GM19035 (cell line): ENCODE results near the gene FAAH.

Experiments used
- ATAC-seq: cut with Tn5 transposase; IDR thresholded peaks from one replicate; pipeline ENCODE4 v1.9.1; 2021; ENCODE audit not compliant: unreplicated experiment

Gene FAAH

DNA sequence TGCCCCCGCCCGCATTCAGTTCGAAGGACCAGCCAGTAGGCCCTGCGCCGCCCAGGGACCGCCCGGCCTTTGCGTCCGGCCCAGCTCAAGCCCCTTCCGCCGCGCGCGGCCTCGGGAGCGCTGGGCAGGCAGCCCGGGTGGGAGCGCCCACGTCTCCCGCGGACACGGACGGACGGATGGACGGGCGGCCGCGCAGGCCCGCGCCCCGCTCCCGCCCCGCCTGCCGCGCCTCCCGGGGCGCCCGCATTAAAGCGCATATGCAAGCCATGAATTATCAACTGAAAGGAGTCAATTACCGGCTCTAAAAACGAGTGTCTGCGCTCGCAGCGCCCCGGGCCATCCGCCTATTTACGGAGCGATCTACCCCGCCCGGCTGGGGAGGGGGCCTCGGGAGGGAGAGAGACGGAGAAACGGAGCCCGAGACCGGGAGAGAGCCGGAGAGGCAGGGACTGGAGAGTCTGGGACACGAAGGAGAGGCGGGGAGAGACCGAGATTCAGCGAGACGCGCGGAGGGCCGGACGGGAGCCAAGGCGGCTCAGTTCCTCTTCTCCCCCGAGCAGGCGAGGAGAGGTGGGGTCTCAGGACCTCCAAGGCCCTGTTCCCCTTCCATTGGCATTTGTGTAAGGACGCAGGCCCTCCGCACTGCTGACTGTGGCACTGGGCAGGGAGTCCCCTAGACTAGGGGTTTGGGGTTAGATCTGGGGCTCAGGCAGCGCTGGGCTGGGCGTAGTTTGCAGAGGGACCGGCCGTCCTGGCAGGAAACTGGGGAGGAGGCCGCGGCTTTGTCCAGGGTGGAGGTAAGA, 54.2 kb downstream of the FAAH start:
- no peak for ATAC-seq

DNA sequence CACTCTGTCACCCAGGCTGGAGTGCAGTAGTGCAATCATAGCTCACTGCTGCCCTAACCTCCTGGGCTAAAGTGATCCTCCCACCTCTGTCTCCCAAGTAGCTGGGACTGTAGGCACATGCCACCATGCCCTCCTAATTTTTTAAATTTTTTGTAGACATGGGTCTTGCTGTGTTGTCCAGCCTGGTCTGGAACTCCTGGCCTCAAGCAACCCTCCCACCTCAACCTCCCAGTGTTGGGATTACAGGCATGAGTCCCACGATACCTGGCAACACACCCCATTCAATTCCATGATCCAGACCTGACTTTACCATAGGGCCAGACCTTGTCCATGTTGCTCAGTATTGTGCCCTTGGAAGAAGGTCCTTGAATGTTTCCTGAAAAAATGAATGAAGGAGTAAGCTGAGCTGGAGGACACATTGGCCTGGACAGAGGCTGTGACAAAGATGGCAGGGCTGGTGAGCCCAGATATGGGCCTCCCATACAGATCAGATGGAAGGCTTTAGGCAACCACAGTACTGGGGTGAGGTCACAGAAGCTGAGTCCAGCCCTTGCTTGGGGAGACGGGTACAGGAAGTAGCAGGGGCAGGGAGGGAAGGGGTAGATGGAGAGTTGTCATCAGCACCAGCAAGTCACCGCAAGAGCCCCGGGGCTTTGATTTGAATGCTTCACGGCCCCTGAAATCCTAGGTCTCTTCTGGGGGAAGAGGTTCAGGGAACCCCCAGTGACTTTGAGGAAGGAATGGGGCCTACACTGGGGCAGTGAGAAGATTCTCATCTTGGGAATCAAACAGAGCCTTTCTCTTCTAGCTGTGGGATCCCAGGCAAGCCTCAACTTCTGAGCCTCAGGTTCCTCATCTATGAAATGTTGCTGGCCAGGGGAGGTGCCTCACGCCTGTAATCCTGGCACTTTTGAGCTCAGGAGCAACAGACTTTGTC, 55.4 kb downstream of the FAAH start:
- ATAC-seq, result no peak

GRCh38 chr1:46450160-46450517, 56.0 kb downstream of the FAAH start:
- no peak for ATAC-seq

DNA sequence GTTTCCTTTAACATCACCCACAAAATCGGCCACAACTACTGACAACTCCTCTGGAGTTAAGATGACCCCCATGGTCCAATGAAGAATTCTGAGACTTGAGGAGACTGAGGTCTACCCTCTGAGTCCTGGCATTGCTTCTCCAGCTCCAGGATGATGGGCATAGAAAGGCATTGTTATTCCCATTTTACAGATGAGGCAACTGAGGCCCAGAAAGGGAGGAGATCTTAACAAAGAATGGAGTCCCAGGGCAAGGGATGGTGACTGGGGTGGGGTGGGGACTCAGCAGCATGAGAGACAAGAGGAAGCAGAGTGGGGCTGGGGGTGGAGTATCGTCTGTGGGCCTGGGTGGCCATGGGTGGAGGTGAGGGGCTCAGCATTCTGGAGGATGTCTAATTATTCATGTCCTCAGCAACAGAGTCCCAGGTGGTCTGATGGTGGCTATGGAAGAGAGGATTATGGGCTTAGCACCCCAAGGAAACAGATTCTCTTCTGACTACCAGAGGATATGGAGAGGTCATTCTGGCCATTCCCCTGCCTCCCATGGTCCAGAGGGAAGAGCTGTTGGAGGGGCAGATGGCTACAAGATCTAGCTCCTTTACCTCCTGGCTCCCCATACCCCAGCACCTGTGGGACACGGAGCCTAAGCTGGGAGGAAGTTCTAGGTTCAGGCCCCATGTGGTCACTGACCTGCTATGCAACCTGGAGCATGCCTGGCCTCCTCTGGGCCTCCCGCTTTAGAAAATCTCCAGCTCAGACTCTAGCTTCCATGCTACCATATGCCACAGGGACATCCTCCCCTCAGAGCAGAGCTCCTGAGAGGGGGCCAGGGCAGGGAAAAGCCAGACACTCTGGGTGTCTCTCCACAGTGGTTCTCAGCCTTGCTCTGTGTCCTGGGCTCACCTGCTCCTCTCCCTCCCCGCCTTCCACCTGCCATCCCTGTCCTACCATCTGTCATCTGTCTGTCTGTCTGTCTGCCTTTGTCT, 58.1 kb downstream of the FAAH start:
- ATAC-seq, result no peak

GRCh38 chr1:46452931-46453325, 58.8 kb downstream of the FAAH start:
- ATAC-seq, result no peak

- no peak for ATAC-seq
Observed at GRCh38 chr1:46453449-46453848, 59.3 kb downstream of the FAAH start.

GRCh38 chr1:46455951-46456350, 61.8 kb downstream of the FAAH start:
- no peak for ATAC-seq

GRCh38 chr1:46456411-46456963, 62.4 kb downstream of the FAAH start:
- no peak for ATAC-seq

DNA sequence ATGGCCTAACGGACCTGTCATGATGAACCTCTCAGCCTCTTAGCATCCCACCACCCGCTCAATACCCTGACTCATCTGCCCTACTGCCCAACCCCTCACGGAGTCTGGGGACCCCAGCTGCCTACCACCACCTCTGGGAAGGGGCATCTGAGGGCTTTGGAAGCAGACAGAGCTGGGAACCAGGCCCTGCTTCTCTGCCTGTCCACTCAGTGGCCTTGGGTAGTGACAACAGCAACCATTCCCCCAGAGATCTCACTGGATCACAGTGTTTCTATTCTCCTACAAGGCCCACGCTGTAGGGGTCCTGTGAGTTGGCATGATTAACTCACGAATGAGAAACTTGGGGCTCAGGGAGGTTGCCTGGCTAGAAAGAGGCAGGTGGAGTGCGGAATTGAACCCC, 63.1 kb downstream of the FAAH start:
- ATAC-seq, result no peak

DNA sequence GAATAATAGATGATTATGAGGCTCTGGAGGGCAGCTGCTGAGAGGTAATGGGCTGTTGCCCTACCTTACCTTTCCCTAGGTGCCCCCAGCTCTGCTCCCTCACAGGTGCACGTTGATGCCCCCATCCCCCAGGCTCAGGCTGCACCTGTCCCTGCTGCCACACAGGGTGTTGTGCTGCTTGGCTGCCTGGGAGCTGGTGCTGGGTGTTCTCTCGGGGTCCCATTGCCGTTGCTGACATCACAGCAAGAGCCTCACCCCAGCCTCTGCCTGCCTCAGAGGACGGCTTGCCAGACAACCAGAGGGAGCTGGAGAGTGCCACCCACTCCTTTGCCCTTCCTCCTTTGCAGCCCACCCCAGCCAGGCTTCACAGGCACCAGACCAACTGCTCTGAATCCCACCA, 64.1 kb downstream of the FAAH start:
- ATAC-seq, result no peak

DNA sequence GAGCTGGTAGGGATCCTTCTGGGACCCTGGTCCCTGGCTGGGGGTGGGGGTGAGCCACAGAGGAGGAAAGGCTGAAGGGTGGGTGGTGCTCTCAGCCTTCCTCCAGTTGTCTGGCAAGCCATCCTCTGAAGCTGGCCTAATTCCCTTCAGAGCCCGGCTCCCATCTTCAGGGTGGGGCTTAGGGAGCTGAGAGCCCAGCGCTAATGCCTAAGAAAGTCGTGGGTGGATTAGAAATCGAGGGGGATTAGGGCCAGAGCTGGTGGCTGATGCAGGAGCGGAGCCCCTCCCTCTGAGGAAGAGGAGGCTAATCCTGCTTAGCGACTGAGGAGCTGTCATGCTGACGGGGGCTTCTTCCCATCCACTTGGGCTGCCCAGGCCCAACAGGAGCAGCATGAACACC, 64.7 kb downstream of the FAAH start:
- no peak for ATAC-seq

DNA sequence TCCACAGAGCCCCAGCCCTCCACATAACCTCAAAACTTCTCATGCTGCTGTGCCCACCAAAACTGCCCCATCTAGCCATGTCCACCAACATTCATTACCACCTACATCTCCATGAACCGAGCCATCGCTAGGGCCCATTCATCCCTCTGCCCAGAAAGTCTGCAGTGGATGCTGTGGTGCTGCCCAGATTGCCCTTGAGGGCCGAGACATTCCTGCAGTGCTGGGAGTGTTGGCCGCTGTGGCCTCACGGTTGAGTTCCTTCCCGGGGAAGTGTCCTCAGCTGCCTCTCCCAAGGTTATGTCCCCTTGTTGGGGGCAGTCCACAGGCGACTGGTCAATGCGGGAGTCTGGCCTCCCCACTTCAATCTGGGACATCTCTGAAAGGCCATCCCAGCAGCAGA, 65.2 kb downstream of the FAAH start:
- no peak for ATAC-seq

DNA sequence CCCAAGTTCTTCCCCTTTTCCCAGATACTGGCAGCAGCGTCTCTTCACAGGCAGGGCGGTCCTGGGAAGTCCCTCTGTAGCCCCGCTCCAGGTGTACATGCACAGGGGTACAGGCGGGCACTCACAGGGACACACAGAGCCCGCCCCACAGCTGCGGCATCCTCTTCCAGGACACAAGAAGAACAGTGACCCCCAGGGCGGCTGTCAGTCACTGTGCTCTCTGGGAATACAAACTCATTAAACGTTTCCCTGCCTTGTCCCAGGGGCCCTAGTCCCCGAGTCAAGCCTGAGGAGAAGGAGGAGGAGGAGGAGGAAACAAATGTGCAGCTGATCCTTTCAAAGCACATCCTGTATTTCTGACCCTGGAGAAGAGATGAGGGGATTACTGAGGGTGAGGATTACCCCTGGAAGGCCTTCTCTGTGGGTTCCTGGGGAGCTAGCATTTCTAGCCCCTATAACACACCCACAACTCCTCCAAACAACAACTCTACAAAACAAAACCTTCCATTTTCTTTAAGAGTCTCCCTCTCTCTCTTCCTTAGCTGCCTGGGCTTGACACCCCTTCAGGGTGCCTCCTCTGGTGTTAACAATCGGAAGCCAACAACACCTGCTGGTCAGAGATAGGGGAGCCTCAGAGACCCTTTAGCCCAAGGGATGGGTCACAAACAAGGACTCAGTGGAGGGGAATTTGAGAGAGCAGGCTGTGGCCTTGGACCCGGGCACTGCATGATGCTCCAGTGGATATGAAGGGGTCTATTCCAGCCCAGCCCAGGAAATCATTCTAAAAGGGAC, 67.1 kb downstream of the FAAH start:
- no peak for ATAC-seq

DNA sequence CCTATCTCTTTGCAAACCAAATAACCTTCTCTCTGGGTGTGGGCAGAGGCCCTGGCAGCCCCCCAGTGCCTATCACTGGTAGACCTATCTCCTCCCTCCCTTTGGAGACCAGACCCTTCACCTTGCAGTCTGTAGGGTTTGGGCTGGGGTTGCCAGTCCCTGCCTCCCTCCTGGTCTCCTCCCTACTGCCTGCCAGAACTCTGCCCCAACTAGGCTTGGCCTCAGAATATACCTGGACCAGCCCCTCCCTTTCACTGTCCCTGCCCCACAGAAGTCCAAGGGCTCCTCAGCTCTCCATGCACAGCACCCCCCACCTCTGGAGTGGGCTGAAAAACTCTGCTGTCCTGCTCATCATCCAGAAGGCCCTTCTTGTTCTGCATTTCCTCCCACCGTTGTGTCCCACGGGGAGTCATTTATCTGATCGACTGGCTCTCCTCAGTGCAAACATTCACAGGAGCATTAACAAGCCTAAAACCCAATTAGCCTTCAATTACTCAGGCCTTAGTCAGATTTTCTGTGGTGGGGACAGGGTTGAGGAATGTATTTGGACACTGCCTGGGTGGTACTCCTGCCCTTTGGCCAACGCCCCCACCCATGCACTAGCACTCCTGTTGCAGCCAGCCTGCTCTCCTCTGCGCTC, 67.8 kb downstream of the FAAH start:
- ATAC-seq, result no peak
